Erythroblast (primary cell): ENCODE measurements around the gene MASTL.

Experiments used
- GATA1 ChIP-seq: IDR thresholded peaks from 2 replicates; pipeline ENCODE4 v1.6.1; 2011; ENCODE audit warnings: low read depth, mild to moderate bottlenecking, control low read depth, low read length, moderate library complexity
- POLR2A ChIP-seq: IDR thresholded peaks from 2 replicates; pipeline ENCODE4 v1.6.1; 2011; ENCODE audit warnings: mild to moderate bottlenecking, low read length

DNA sequence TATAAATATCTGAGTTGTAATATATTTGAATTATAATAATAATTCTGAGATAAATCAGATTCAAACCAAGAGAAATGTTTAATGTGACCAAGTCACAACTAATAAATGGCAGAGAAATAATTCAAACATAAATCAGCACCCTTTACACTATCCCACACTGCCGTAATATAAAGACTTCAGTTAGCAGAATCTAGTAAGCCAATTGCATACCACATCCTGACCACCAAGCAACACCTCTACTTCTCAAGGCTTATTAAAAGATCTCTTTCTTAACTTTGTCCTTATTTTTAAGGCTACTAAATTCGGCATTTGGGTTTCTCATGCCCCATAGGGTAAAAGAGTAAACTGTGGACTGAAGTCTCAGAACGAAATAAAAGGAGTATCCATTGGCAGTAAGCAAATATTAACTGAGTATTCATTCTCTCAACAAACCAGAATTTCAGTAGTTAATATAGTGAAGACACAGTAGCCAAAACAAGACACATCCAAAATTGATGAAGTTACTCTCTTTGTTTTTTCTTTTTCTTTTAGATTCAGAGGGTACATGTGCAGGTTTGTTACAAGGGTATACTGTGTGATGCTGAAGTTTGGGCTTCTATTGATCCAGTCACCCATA is 70.6 kb downstream of the MASTL start:
- no peak for TF ChIP-seq POLR2A
- no peak for TF ChIP-seq GATA1
